Smooth muscle cell (in vitro differentiated cells): Measurements from ENCODE around the gene MYL3. TPM values are rescaled to one million over a fixed set of nuclear protein-coding genes. Genes with fewer than 3 reads are reported as not detected.

ENCODE experiments used
- DNase-seq: peaks from one replicate; lab custom pipeline; 2025; ENCODE audit not compliant: unreplicated experiment; lab: John Stamatoyannopoulos, UW
- H2AFZ ChIP-seq: fragments of 200-600 bp; sonication (generic); 2 replicates; pipeline ENCODE4 v1.6.0; 2016; ENCODE audit warnings: antibody characterized with exemption, low read depth, mild to moderate bottlenecking
- H3F3A ChIP-seq: fragments of 200-600 bp; sonication (generic); 2 replicates; pipeline ENCODE4 v1.6.0; 2017; ENCODE audit warnings: antibody characterized with exemption, low read depth
- H3K27ac ChIP-seq: fragments of 200-600 bp; sonication (generic); 2 replicates; pipeline ENCODE4 v1.5.1; 2016; ENCODE audit warnings: low read depth, mild to moderate bottlenecking
- H3K27me3 ChIP-seq: fragments of 200-600 bp; sonication (generic); 2 replicates; pipeline ENCODE4 v1.6.1; 2016; ENCODE audit warnings: low read depth, mild to moderate bottlenecking
- H3K36me3 ChIP-seq: fragments of 200-600 bp; sonication (generic); 2 replicates; pipeline ENCODE4 v1.5.1; 2016; ENCODE audit warnings: low read depth
- H3K4me1 ChIP-seq: fragments of 200-600 bp; sonication (generic); 2 replicates; pipeline ENCODE4 v1.5.1; 2016; ENCODE audit warnings: low read depth
- H3K4me2 ChIP-seq: fragments of 200-600 bp; sonication (generic); 2 replicates; pipeline ENCODE4 v1.6.0; 2016; ENCODE audit warnings: mild to moderate bottlenecking
- H3K4me3 ChIP-seq: fragments of 200-600 bp; sonication (generic); 2 replicates; pipeline ENCODE4 v1.5.1; 2016; ENCODE audit warnings: mild to moderate bottlenecking
- H3K79me2 ChIP-seq: fragments of 200-600 bp; sonication (generic); 2 replicates; pipeline ENCODE4 v1.6.0; 2016; ENCODE audit warnings: low read depth, mild to moderate bottlenecking
- H3K9ac ChIP-seq: fragments of 200-600 bp; sonication (generic); 2 replicates; pipeline ENCODE4 v1.6.0; 2016; ENCODE audit warnings: low read depth
- H3K9me3 ChIP-seq: fragments of 200-600 bp; sonication (generic); replicated peaks from 2 replicates; pipeline ENCODE4 v1.5.1; 2016; ENCODE audit warnings: low read depth
- H4K20me1 ChIP-seq: fragments of 200-600 bp; sonication (generic); 2 replicates; pipeline ENCODE4 v1.6.0; 2016; ENCODE audit warnings: low read depth
- CTCF ChIP-seq: fragments of 200-600 bp; sonication (generic); IDR thresholded peaks from 2 replicates; pipeline ENCODE4 v1.5.1; 2017; ENCODE audit warnings: borderline replicate concordance, mild to moderate bottlenecking, antibody characterized with exemption; ENCODE audit not compliant: insufficient read depth, poor library complexity, severe bottlenecking
- WGBS: methylation state at CpG from one replicate; pipeline ENCODE4 v1.1.7; 2016; ENCODE audit warnings: low lambda C conversion rate; 5-methylcytosine and 5-hydroxymethylcytosine counted together
- polyA plus RNA-seq: library from polyadenylated mRNA; unstranded; fragments of >200 nt; fragmentation: Nextera tagmentation; extraction: Ambion mirVana; gene quantifications from 2 replicates; pipeline ENCODE4 v1.2.1, GENCODE V29; 2016
- total RNA-seq: library from RNA; depleted of rRNA; stranded (reverse); fragments of >200 nt; gene quantifications from 2 replicates; pipeline ENCODE4 v1.2.3, GENCODE V29; 2014

The MYL3 gene
- total and polyA plus RNA-seq, 2 experiments from 2014 or later, result 8.4 to 25.6 TPM

GRCh38 chr3:46904303-46905212 is 41.3 kb upstream of the MYL3 start:
- no peak for TF ChIP-seq CTCF
- Histone ChIP-seq H3K9ac (no peak overlapping the region), H3K4me2 (no peak overlapping the region), H3F3A (no peaks in the 10 kb centered on the region), H2AFZ (no peak overlapping the region), H3K79me2 (no peaks in the 10 kb centered on the region), H3K4me3 (no peak overlapping the region), H4K20me1 (no peaks in the 10 kb centered on the region), H3K9me3 (no peaks in the 10 kb centered on the region), H3K27me3 (no peaks in the 10 kb centered on the region), H3K4me1 (no peaks in the 10 kb centered on the region), H3K27ac (no peak overlapping the region), H3K36me3 (no peaks in the 10 kb centered on the region)
- DNase-seq, result no peak
- 93% methylated on average over 18 of the region's 18 CpGs for WGBS

GRCh38 chr3:46903341-46904302 is 40.4 kb upstream of the MYL3 start:
- Histone ChIP-seq H3K79me2 (no peaks in the 10 kb centered on the region), H3K36me3 (no peaks in the 10 kb centered on the region), H4K20me1 (no peaks in the 10 kb centered on the region), H3K9me3 (no peaks in the 10 kb centered on the region), H3K4me1 (no peaks in the 10 kb centered on the region), H2AFZ (no peak overlapping the region), H3K4me3 (no peak overlapping the region), H3K27ac (no peak overlapping the region), H3K9ac (no peak overlapping the region), H3K4me2 (no peak overlapping the region), H3K27me3 (no peaks in the 10 kb centered on the region), H3F3A (no peaks in the 10 kb centered on the region)
- WGBS, result 88% methylated on average over 21 of the region's 21 CpGs
- no peak for DNase-seq
- TF ChIP-seq CTCF, result no peak

GRCh38 chr3:46902188-46902631 is 39.0 kb upstream of the MYL3 start:
- Histone ChIP-seq H3K4me1 (no peaks in the 10 kb centered on the region), H3K27ac (no peak overlapping the region), H3F3A (no peaks in the 10 kb centered on the region), H3K79me2 (no peaks in the 10 kb centered on the region), H2AFZ (no peak overlapping the region), H3K9ac (no peak overlapping the region), H3K9me3 (no peaks in the 10 kb centered on the region), H4K20me1 (no peaks in the 10 kb centered on the region), H3K27me3 (no peaks in the 10 kb centered on the region), H3K4me3 (no peak overlapping the region), H3K36me3 (no peaks in the 10 kb centered on the region), H3K4me2 (no peak overlapping the region)
- no peak for DNase-seq
- no peak for TF ChIP-seq CTCF
- 95% methylated on average over 15 of the region's 15 CpGs for WGBS
